ENCODE data around the gene DDX3Y.
A peak's percentile ranks its signal among the peaks of the same experiment; 100 is the strongest.

Gene DDX3Y

GRCh38 chrY:12904618-12905516 lies at the start of gene DDX3Y:
Gene DDX3Y, plus strand, starts transcription at chrY:12904868. Its CDS starts 69 bp downstream, at chrY:12904937.
- peak; percentile 70 for DNase-seq

DNA sequence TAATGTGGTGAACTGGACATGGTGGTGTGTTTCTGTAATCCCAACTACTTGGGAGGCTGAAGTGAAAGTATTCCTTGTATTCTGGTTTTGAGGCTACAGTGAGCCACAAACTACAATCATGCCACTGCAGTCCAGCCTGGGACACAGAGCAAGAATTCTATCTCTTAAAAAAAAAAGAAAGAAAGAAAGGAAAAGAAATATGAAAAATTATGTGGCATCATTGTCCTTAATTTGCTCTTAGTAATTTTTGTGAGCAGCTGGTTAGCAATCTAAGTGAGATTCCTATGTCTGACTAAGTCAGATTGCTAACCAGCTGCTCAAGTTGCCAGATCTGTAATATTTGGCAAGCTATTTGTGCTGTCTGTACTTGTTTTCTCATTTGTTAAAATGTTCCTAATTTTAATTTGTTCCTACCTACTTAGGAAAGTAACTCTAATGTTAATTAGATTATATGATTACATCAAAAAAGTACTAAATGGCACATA lies 48.8 kb upstream of the DDX3Y start:
- DNase-seq, result no peak

DNA sequence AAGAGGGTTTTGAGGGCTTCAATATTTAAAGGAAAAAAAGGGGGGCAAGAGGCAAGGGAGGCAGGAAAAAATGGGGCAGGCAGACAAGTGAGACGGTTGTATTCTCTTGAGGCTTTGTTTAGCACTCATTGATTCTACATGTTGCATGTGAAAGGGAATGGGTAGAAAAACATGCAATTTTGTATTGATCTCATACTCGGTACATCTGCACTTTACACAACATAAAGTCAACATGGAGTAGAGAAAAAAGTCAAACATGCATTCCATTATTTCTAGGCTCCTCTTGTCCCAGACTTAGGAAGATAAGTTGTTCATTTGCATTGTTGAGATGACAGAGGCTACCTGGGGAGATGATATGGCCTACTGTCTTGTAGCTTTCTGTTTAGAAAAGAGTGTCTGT lies 36.7 kb upstream of the DDX3Y start:
- no peak for DNase-seq

- no peak for DNase-seq
Measured at GRCh38 chrY:12896973-12897372, 7.7 kb upstream of the DDX3Y start.

DNA sequence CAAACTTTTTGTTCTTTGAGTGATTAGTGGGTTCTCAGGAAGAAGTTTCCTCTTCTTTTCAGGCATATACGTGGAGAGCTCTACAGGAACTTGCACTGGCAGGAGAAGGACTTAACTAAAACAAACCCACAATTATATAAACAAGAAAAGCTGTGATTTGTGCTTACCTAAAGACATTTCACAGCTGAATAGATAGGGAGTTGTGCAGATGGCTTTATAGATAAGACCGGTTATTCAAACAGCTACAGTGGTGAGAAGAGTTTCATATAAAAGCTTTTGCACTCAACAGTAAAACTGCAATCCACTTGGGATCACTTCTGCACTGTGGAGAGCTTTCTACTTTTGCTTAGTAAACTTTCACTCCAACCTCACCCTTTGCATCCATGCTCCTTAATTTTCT lies 6.1 kb upstream of the DDX3Y start:
- DNase-seq, result no peak

DNA sequence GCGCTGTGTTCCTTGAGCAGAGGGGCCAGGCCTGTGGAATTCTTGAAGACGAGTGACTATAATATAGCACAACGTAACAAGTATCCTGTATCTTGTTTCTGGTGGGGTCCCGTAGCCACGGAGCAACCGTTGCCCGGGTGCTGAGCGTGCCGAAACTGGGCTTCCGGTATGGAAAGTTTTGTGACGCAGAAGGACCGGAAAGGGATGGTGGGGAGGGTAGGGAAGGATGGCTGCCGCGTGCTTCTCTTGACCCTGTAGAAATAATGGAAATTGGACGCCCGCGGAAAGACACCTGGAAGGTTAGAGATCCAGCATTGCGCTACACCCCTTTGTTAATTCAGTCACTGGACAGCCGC lies 827 bp downstream of the DDX3Y start:
- DNase-seq, result peak; percentile 2

GRCh38 chrY:12905895-12906294 lies 1.2 kb downstream of the DDX3Y start:
- no peak for DNase-seq

DNA sequence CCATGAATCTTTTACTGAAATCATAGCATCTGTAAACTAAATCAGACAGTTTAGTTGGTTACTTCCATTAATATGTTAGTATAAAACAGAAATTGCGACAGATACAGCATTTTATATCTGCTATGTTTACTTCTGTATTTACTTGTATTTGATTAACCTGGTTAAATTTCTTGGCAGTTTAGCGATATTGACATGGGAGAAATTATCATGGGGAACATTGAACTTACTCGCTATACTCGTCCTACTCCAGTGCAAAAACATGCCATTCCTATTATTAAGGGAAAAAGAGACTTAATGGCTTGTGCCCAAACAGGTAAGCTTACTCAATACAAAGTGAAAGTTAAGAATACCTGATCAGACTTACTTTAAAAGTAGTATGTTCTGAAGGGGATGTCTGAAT lies 8.9 kb downstream of the DDX3Y start:
- DNase-seq, result no peak

DNA sequence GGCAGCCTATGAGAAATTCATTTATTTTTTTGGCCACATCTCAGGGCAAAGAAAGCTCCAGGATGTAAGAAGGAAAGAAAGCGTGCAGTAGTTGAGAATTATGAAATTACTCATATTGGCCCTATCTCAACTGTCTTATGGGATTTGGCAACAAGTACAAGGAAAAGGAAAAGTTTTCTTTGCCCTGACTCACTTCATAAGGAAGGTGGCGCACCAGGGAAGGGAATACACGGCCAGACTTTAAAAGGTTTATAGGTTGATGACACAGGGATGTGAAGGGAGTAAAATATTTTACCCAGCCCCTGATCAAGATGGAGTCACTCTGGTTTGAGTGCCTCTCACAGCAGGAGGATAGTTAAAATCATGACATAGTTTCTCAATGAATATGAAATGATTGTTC lies 23.4 kb downstream of the DDX3Y start:
- no peak for DNase-seq

GRCh38 chrY:12941725-12942687 lies 37.3 kb downstream of the DDX3Y start:
- DNase-seq, result no peak
